Measurements from ENCODE around the gene ZSWIM5.

DNA sequence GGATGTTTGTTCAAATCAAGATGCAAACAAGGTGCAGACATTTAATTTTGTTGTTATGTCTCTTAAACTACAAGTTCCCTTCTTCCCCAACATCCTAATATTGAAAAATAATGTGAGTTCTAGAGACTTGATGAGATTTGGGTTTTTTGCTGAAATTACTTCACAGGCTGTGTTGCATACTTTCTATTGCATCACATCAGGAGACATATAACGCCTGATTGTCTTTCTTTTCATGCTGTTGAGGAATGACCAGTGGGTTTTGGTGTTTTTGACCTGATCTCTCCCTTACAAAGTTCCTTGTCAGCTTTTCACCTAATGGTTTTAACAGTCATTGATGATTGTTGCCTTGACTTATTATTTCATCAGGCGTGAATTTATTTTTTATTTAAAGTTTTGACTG lies 111.0 kb downstream of the ZSWIM5 start:
- TF ChIP-seq, protein P1, sequence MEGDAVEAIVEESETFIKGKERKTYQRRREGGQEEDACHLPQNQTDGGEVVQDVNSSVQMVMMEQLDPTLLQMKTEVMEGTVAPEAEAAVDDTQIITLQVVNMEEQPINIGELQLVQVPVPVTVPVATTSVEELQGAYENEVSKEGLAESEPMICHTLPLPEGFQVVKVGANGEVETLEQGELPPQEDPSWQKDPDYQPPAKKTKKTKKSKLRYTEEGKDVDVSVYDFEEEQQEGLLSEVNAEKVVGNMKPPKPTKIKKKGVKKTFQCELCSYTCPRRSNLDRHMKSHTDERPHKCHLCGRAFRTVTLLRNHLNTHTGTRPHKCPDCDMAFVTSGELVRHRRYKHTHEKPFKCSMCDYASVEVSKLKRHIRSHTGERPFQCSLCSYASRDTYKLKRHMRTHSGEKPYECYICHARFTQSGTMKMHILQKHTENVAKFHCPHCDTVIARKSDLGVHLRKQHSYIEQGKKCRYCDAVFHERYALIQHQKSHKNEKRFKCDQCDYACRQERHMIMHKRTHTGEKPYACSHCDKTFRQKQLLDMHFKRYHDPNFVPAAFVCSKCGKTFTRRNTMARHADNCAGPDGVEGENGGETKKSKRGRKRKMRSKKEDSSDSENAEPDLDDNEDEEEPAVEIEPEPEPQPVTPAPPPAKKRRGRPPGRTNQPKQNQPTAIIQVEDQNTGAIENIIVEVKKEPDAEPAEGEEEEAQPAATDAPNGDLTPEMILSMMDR (IDR thresholded peaks at IDR 0.05): no peak
- TF ChIP-seq EZH2 (IDR thresholded peaks at IDR 0.05; ENCODE audit: borderline replicate concordance, insufficient read depth, low read depth, low read length, poor library complexity, severe bottlenecking): no peak
